Activated T-cell treated with anti-CD3 and anti-CD28 coated beads for 48 hours (primary cell): ENCODE results near the gene PSG1.
"Not testable (repeated sequence)": the region's sequence is repeated elsewhere in the genome, so short reads cannot be mapped to it uniquely, and the experiment has no call there.

Source experiments
- DNase-seq: peaks from one replicate; pipeline ENCODE4 v3.0.0-alpha.2; 2020; ENCODE audit warnings: low read depth

PSG1 gene

GRCh38 chr19:42879613-42880012, at the start of gene PSG1:
TSS of gene PSG1 (minus strand) at chr19:42879713. CDS start at chr19:42879581, 132 bp downstream.
- DNase-seq: no peak

GRCh38 chr19:42928896-42929295, 49.4 kb upstream of the PSG1 start:
- DNase-seq: no peak

- DNase-seq: no peak
These were observed 47.3 kb upstream of the PSG1 start for GRCh38 chr19:42926781-42927180.

GRCh38 chr19:42923106-42923505, 43.6 kb upstream of the PSG1 start:
- DNase-seq: peak; percentile 10

GRCh38 chr19:42920971-42921370, 41.5 kb upstream of the PSG1 start:
- DNase-seq: not testable (repeated sequence)

- no peak for DNase-seq
These were observed 40.2 kb upstream of the PSG1 start for GRCh38 chr19:42919757-42920079.

- not testable (repeated sequence) for DNase-seq
These were observed 39.7 kb upstream of the PSG1 start for GRCh38 chr19:42919070-42919756.

GRCh38 chr19:42918377-42919069, 39.0 kb upstream of the PSG1 start:
- DNase-seq: not testable (repeated sequence)

GRCh38 chr19:42917634-42918033, 38.1 kb upstream of the PSG1 start, which contains the start of gene PSG6:
TSS of gene PSG6 (minus strand) at chr19:42917894. CDS start at chr19:42917792, 102 bp downstream.
- DNase-seq: not testable (repeated sequence)

GRCh38 chr19:42916931-42917330, 37.4 kb upstream of the PSG1 start:
- not testable (repeated sequence) for DNase-seq

- DNase-seq: not testable (repeated sequence)
These were observed 34.0 kb upstream of the PSG1 start for GRCh38 chr19:42913516-42913915.

- DNase-seq: not testable (repeated sequence)
These were observed 33.4 kb upstream of the PSG1 start for GRCh38 chr19:42912941-42913340.

- DNase-seq: not testable (repeated sequence)
These were observed 32.2 kb upstream of the PSG1 start for GRCh38 chr19:42911731-42912130.

- not testable (repeated sequence) for DNase-seq
These were observed 26.6 kb upstream of the PSG1 start for GRCh38 chr19:42906162-42906561.

- not testable (repeated sequence) for DNase-seq
These were observed 21.0 kb upstream of the PSG1 start for GRCh38 chr19:42900561-42900960.

GRCh38 chr19:42899674-42900073, 20.2 kb upstream of the PSG1 start:
- DNase-seq: not testable (repeated sequence)

- not testable (repeated sequence) for DNase-seq
These were observed 19.6 kb upstream of the PSG1 start for GRCh38 chr19:42899110-42899509.

- DNase-seq: not testable (repeated sequence)
These were observed 19.1 kb upstream of the PSG1 start for GRCh38 chr19:42898656-42899055.

GRCh38 chr19:42897729-42898128, 18.2 kb upstream of the PSG1 start:
- not testable (repeated sequence) for DNase-seq

GRCh38 chr19:42890446-42890845, 10.9 kb upstream of the PSG1 start:
- DNase-seq: not testable (repeated sequence)

GRCh38 chr19:42887876-42888445, 8.4 kb upstream of the PSG1 start:
- not testable (repeated sequence) for DNase-seq

- not testable (repeated sequence) for DNase-seq
These were observed 3.2 kb upstream of the PSG1 start for GRCh38 chr19:42882730-42883129.

- DNase-seq: not testable (repeated sequence)
These were observed 2.5 kb upstream of the PSG1 start for GRCh38 chr19:42882010-42882409.
